Measurements from ENCODE around the gene GNAI1.

DNA sequence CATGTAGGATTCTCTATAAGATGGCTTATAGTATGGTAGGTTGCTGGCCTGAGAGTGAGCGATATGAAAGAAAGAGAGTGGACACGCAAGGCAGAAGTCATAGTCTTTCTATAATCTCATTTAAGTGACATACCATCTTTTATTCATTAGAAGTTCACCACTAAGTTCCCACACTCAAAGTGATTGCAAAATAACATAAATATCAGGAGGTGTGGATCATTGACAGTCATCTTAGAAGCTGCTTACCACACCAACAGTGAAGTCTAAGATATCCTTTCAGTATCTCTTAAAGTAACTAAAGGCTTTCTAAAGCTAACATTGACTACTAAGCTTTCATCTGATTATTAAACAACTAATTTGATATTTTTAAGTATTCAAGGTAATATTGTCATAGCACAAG, 36.9 kb upstream of the GNAI1 start:
- TF ChIP-seq, protein P1, sequence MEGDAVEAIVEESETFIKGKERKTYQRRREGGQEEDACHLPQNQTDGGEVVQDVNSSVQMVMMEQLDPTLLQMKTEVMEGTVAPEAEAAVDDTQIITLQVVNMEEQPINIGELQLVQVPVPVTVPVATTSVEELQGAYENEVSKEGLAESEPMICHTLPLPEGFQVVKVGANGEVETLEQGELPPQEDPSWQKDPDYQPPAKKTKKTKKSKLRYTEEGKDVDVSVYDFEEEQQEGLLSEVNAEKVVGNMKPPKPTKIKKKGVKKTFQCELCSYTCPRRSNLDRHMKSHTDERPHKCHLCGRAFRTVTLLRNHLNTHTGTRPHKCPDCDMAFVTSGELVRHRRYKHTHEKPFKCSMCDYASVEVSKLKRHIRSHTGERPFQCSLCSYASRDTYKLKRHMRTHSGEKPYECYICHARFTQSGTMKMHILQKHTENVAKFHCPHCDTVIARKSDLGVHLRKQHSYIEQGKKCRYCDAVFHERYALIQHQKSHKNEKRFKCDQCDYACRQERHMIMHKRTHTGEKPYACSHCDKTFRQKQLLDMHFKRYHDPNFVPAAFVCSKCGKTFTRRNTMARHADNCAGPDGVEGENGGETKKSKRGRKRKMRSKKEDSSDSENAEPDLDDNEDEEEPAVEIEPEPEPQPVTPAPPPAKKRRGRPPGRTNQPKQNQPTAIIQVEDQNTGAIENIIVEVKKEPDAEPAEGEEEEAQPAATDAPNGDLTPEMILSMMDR (IDR thresholded peaks at IDR 0.05), result no peak
- no peak for TF ChIP-seq POLR2A (IDR thresholded peaks at IDR 0.05)
